ENCODE results near the gene ZMAT5.
A peak's percentile ranks its signal among the peaks of the same experiment; 100 is the strongest.

The ZMAT5 gene

DNA sequence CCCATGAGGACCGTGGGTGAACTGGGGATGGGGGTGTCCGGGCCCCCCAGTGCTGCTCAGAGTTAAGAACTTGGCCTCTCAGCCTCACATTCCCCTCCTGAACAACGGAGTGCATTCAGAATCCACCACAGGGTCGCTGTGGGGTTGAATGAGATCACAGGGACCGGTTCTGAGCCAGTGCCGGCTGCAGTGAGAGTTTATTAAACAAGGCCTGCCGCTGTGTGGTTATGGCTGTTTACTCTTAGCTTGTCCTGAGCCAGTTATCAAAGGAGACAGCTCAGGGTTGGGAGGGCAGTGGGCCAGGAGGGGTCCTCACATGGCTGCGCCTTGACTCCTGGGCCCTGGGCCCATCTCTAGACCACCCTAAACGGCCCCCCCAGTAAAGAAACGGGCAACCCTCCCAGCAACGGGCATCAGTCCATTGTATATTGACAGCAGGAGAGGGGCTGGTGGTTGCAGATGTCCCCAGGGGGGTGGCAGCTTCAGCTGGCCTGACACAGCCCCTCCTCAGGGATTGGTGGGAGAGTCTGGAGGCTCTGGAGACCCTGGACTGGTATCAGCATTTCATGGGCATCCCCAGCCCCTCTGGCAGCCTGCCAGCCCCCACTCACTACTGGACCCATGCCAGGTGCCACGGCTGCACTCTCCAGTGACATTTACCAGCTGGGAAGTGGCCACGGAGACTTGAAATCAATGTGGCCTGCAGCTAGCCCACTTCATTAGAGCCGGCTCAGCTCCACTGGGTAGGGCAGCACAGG, 62.1 kb downstream of the ZMAT5 start:
- DNase-seq, result peak; percentile 52

DNA sequence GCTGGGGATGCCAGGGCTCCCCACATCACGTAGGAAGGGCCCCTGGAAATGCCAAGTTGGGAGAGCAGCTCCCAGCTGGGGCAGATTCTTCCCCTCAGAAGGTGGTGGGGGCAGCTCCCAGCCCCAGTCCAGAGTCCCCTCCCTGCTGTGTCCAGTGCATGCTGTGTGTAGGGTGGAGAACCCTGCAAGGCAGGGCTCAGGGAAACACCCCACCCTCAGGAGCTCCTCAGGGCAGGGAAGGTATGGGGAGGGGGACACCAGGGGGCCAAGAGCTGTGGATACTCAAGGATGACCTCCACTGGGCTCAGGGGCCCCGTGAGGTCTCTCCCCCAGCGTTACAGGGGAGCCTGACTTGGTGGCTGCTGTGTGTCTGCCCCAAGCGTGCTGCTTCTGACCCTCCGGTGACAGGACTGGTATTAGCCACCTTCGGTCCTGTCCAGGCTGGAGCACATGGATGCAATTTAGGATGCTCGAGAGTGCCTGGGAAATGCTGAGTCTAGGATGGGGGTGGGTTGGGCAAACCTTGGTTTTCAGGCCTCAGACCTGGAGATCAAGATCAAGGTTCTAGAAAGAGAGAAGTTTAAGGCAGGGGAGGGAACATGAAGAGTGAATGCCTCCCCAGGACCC, 63.1 kb downstream of the ZMAT5 start:
- no peak for DNase-seq

- DNase-seq, result peak; percentile 62
Measured at GRCh38 chr22:29702931-29703501, 63.8 kb downstream of the ZMAT5 start.

- peak; percentile 72 for DNase-seq
Measured at GRCh38 chr22:29702000-29702930, 64.5 kb downstream of the ZMAT5 start.

- peak; percentile 86 for DNase-seq
Measured at GRCh38 chr22:29701155-29701999, 65.4 kb downstream of the ZMAT5 start.

GRCh38 chr22:29700900-29701154, 66.0 kb downstream of the ZMAT5 start:
- DNase-seq, result no peak

DNA sequence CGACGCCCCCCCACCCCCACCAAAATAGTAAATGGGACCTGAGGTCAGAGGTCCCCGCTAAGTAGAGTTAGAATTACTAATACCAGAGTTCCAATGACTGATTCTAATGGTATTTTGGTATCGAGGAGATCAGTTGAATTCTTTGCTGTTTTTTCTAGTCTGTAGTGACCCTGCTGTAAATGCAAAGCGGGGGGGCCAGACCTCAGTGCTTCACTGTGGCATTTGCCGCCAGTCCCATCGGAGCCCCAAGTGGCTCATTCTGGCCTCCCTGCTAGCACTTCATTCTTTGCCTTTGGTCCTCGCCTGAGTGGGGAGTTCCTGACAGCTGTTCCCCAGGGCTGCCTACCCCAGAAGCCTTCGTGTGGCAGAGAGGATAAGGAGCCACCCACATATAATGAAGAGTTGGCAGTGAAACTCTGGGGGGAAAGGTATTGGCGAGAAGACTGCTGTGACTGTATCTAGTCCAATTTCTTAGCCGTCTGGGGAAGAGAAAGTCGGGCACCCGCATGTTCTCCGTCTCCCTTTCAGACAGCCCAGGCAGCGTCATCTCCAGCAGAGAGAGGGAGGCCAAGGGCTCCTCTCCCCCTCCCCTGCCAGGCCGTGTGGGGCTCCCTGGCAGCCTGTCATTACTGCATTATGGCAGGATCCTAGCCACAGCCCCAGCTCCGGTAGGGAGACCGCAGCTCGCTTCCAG, 66.5 kb downstream of the ZMAT5 start:
- peak; percentile 40 for DNase-seq

- DNase-seq, result no peak
Measured at GRCh38 chr22:29697853-29698598, 68.8 kb downstream of the ZMAT5 start.

- DNase-seq, result no peak
Measured at GRCh38 chr22:29695129-29695926, 71.5 kb downstream of the ZMAT5 start.

DNA sequence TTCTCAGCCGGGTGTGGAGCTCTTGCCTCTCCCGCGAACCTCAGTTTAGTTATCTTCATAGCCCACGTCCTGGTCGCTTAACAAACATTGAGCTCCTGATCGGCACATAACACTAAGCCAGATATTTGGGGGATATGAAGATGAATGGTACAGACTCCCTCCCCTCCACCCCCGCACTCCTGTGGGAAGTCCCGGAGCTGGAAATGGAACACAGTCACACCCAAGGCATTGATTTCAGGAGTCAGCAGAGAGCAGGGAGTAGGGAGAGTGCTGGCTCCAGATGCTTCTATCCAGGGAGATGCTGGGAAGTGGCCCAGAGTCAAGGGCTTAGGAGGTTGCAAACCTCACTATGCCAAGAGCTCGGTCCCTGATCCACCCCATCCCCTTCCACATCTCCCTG, 73.1 kb downstream of the ZMAT5 start:
- DNase-seq, result no peak

GRCh38 chr22:29693161-29693560, 73.6 kb downstream of the ZMAT5 start:
- DNase-seq, result no peak

DNA sequence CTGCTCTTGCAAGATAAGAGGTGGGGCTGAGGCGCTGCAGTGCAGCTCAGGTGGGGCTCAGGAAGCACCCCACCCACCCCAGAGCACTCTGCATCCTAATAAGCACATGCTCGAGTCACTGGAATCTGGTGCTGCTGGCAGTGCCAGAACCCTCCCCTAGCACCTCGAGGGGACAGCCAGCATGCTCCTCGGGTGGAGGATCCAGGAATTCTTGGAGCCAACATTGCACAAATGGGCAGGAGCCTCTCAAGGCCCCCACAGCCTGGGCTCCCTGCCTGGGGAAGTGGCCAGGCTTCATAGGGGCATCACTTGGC, 74.5 kb downstream of the ZMAT5 start:
- DNase-seq, result peak; percentile 61

DNA sequence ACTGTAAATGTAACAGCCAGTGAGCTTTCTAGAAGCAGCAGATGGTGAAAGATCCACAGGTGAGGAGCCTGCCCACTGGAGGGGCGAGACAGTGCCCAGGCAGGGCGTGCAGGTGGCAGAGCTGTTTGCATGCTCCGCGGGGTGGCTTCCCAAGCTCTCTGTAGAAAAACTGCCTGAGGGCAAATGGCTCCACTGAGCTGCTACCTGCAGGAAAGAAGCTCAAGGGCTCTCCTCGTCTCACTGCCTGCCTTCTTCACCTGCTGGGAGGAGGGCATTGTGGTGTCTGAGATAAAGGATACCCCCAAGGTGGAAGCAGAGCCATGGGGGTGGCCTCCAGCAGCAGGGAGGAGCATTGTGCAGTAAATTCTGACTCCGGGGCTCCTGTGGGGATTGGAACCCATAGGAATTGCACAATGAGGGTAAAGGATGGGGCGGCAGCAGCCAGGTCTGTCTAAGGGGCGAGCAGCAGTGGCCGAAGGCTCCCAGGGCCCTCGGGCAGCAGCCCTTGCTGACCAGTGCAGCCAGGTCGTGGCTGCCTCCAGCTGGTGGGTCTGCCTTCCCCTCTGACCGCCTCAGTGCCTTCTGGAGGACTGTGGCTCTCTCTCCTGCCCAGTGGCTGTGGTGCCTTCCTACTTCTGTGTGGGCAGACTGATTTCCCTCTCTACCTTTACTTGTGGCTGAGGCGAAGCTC, 75.0 kb downstream of the ZMAT5 start:
- no peak for DNase-seq

GRCh38 chr22:29690476-29690875, 76.3 kb downstream of the ZMAT5 start:
- no peak for DNase-seq

GRCh38 chr22:29689880-29690213, 77.0 kb downstream of the ZMAT5 start:
- peak; percentile 81 for DNase-seq

DNA sequence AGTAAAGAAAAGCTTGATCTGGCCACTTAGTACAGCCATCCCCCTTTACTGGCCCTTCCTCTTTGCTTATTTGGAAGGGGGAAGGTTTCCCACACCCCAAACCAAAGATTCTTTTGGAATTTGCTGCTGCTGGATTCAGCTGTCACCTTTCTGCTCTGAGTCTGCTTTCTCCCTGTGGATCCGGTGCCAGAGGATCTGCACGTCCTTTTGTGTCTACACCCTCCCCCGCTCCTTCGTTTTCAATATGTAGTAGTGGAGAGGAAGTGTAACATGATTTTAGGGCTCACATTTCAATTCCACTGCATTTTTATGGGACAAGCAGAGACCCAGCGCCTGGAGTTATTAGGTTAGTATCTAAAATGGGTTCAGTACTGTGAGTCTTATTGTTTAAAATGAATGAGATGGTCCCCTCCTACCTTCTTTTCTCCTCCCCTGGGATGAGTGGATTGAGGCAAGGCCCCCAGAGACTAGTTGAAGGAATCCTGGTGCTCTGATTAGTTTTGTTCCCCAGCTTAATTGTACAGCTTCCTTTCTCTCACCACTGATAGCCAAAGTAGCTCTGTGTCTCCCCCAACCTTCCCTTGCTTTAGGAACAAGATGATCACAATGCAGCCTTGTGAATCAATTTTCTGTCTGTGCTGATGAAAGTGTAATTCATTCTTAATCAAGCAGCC, 77.5 kb downstream of the ZMAT5 start:
- no peak for DNase-seq

- no peak for DNase-seq
Measured at GRCh38 chr22:29684244-29684643, 82.6 kb downstream of the ZMAT5 start.

DNA sequence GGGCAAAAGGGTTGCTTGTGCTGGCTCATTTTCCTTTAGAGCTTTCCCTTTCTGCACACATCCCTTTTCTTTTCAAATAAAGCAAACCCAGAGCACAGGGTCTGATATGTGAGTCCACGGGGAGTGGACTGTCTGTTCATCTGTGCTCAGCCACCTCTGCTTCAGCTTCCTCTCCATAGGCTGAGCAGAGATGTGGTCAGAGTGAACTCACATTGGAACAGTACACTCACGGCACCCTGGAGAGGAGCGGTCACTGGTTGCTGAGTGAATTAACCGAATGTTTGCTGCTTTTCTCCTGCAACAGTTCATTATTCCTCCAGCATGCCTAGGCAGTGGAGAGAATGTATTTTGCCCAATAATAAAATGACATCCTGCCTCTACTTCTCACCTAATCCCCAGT, 83.3 kb downstream of the ZMAT5 start:
- DNase-seq, result no peak
